SKM-1 treated with dmso at 0.1 percent for 144 hours (cell line): ENCODE results near the gene COPA.
"Not testable (repeated sequence)": the region's sequence is repeated elsewhere in the genome, so short reads cannot be mapped to it uniquely, and the experiment has no call there.

ENCODE experiments used
- DNase-seq: peaks from one replicate; lab custom pipeline; 2025; ENCODE audit not compliant: unreplicated experiment; lab: John Stamatoyannopoulos, UW

The COPA gene

DNA sequence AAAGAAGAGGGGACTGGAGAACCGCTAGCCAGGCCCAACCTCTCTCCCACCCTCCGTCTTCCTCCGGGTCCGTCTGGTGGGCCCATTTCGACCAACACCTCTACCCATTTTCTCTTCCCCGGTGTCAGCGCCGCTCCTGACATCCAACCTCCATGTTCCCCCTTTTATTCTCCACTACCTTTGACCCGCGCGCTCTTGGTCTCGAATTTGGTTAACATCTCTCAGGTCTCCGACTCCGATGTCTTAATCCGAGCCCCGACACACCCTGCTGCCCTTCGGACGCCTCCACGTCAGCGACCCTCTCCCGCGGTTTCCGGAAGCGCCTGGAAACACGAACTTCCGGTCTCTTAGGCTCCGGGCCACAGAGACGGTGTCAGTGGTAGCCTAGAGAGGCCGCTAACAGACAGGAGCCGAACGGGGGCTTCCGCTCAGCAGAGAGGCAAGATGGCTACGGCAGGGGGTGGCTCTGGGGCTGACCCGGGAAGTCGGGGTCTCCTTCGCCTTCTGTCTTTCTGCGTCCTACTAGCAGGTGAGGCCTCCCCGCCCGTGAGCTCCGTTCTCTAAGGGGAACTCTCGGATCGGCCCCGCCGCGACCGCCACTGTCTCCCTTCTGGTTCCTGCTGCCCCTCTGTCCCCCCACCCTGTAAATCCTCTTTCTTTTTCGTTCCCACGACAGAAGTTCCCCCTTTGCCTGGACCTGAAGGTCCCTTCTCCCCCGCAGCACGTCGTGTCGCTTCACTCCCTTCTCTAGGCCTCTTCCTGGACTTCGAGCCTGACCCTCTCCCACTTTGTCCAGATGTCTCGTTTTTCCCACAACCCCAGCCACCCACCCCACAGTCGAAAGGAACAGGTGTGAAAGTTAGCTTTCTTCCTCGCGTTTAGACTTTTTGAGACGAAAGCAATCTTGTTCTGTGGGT is at the start of gene COPA, which contains the start of gene NCSTN:
COPA (minus strand) TSS at position 298 of the 917 bp plus-strand sequence; CDS start at position 218, 80 bp downstream.
NCSTN (plus strand) TSS at position 431 of the 917 bp plus-strand sequence; CDS start at position 445, 14 bp downstream.
- peak; percentile 94 for DNase-seq

GRCh38 chr1:160388406-160388805 is 45.4 kb upstream of the COPA start:
- not testable (repeated sequence) for DNase-seq

- DNase-seq, result not testable (repeated sequence)
Observed at GRCh38 chr1:160384812-160385211, 41.8 kb upstream of the COPA start.

DNA sequence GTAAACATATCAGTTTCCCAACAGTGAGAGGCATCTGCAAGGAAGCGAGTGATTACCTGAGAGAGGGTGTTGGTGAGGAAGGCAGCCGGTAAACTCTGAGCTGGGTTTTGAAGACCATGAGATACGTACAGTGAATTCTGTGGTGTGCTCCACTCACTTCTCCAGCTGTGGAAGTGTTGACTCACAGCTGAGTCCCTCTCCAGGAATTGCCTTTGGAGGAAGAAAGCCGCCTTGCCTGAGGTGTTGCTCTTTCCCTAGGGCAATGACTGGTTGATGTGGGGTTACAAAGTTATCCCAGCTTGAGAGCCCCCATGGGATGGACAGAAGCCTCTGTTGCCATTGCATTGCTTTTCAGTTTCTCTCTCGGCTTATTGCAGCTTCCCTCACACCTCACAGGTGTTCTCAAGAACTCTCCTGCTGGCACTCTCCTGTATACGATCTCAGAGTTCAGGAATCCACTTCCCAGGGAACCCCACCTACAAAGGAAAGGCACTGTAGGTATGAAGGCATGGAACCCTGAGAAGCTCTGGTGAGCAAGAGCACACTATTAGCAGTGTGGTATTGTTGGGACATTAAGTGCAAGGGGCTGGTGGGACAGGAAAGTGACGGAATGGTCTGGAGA is 34.6 kb upstream of the COPA start:
- no peak for DNase-seq

- peak; percentile 89 for DNase-seq
Observed at GRCh38 chr1:160376525-160377131, 33.6 kb upstream of the COPA start.

GRCh38 chr1:160375788-160376524 is 32.9 kb upstream of the COPA start:
- no peak for DNase-seq

DNA sequence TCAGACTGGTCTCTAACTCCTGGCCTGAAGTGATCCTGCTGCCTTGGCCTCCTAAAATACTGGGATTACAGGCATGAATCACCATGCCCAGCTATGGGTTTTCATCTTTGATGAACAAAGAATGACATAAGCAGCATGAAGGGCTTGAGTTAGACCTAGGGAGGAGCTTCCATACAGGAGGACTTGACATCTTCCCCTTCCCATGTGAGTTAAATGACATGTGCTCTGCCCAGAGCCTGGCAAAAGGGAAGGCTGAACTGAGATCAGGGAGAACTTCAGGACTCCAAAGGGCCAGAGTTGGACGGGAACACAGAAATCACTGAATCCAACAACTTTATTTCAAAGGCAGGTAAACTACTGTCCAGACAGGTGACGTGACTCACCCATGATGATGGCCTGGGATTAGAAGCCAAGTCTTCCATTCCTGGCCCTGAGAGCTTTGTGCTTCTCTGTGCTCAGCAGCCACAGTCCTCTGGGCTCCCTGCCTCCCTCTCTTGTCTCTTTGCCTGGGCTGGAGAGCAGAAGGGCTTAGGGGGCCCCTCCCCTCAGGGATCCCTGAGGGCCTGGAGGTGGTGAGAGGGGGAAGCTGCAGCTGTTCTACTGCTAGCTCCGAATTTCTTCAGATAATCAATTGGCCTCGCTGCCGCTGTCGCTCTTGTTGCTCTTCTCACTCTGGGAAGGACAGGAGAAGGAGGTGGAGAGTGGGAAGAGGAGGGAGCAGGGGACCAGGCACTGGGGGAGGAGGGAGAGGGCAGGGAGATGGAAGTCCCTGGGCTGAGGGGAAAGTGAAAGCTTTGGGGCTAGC is 31.5 kb upstream of the COPA start:
- DNase-seq, result no peak

DNA sequence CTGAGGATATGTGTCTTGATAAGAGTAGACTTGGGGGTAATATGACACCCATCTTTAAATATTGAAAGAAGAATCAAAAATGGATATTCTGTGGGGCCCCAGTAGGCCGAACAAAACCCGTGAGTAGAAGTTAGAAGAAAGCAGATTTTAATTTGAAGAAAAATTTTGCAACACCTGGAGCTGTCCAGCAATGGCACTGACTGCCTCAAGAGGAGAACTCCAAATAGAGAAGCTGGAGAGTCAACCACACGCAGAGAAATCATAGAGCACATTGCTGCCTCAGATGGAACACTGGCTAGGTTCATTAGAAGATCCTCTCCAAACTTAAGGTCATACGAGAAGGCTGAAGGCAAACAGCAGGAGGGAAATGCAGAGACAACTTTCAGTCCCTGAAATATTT is 30.6 kb upstream of the COPA start:
- DNase-seq, result peak; percentile 53

GRCh38 chr1:160371756-160372155 is 28.7 kb upstream of the COPA start:
- DNase-seq, result no peak

- DNase-seq, result no peak
Observed at GRCh38 chr1:160371346-160371631, 28.2 kb upstream of the COPA start.

- no peak for DNase-seq
Observed at GRCh38 chr1:160370561-160371345, 27.7 kb upstream of the COPA start.

GRCh38 chr1:160369087-160369486 is 26.0 kb upstream of the COPA start:
- DNase-seq, result no peak

- no peak for DNase-seq
Observed at GRCh38 chr1:160367934-160368923, 25.2 kb upstream of the COPA start.

DNA sequence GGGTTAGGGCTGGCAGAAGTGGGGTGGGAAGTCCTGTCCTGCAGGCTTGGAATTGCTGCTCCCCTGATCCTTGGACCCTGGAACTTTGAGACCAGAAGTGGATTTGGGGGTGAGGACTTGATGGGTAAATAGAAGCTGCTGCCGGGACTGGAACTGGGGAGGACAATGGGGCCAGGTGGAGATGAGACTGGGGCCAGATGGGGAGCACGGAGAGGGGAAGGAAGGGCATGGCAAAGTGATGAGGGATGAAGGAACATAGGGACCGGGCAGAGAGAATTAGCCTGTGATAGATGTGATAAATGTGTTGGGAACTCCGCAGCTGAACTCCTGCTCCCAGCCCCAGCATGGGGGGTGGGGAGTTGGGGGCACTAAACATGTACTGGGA is 24.5 kb upstream of the COPA start:
- DNase-seq, result no peak

- no peak for DNase-seq
Observed at GRCh38 chr1:160366731-160367515, 23.9 kb upstream of the COPA start, which contains the start of gene NHLH1. Gene NHLH1, plus strand, starts transcription at chr1:160367071. Its CDS starts 3,661 bp downstream, at chr1:160370732.

GRCh38 chr1:160365325-160365724 is 22.3 kb upstream of the COPA start:
- DNase-seq, result no peak

GRCh38 chr1:160363951-160364735 is 21.1 kb upstream of the COPA start:
- no peak for DNase-seq
